GM18868 (cell line): ENCODE results near the gene FTCD.

Experiments used
- ATAC-seq: cut with Tn5 transposase; IDR thresholded peaks from one replicate; pipeline ENCODE4 v1.9.1; 2021; ENCODE audit warnings: mild to moderate bottlenecking, moderate library complexity; ENCODE audit not compliant: unreplicated experiment

Gene FTCD

GRCh38 chr21:46124926-46125845 lies 30.2 kb downstream of the FTCD start:
- ATAC-seq, result no peak

DNA sequence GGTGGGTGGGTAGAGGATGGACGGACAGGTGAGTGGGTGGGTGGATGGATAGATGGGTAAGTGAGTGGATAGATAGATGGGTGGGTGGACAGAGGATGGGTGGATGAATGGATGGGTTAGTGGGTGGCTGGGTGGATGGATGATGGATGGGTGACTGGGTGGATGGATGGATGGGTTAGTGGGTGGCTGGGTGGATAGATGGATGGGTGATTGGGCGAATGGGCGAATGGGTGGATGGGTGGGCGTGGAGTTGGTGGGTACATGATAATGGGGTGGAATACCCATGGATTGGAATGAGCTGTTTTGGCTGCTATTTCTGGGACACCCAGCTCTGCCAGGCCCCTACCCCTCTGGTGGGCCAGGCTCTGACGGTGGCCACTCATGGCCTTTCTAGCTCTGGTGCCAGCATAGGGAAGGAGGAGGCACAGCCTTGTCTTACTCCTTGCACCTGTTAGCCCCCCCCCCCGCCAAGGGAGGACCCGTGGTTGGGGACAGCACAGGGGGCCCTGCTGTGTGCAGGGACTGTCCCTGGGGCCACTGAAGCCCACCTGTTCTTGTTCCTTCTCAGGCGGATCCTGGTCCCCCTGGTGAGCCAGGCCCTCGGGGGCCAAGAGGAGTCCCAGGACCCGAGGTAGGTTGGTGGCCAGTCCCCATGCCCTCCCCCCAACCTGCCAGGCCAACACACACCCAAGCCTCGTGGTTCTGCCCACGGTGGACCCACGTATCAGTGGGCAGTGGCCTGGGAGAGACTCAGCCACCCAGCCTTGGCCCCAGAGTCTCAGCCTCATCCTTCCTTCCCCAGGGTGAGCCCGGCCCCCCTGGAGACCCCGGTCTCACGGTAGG lies 31.1 kb downstream of the FTCD start:
- no peak for ATAC-seq

DNA sequence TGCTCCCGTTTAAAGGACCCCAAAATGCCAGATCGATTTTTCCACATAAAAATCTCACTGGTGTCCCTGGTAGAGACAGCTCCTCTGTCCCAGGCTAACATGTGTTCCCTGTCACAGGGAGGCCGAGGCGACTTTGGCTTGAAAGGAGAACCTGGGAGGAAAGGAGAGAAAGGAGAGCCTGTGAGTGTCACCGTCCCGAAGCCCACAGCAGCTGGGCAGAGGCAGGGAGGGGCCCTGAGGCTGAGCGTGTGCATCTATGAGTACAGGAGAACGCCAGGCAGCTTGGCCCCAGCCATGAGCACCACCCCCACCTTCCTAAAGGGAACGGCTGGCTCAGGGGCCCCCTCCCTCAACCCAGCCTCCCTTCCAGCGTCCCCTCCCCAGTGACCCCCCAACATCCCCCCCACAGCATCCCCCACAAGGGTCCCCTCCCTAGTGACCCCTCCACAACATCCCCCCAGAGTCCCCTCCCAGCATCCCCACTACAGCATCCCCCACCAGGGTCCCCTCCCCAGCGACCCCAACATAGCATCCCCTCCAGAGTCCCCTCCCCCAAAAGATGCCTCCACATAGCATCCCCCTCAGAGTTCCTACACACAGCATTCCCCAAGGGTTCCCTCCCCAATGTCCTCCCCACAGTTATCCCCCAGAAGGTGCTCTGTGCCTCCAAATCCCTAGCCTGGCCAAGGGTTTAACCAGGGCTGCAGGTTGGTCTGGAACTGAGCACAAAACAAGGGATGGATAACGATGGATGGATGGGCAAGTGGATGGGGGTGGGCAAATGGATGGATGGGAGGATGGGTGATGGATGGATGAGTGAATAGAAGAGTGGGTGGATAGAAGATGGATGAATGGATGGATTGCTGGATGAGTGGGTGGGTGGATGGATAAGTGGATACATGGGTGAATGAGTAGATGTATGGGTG lies 32.4 kb downstream of the FTCD start:
- ATAC-seq, result no peak

DNA sequence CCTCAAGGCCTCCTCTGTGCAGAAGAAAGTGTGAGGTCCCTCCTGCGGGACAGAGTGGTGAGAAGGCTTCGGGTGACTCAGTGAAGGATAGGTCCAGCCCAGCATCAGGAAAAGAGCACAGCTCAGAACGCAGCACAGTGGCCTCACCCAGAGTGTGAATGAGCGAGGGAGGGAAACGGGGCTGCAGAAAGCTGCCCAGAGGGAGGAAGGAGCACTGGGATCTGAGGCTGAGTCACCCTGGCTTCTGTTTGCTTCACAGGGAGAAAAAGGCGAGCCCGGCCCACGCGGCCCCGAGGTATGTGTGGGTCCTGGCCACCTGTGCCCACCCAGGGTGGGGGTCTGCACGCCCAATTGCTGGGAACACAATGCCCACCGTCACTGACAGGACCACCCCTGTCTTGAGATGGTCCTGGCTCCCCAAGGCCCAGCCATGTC lies 33.1 kb downstream of the FTCD start:
- no peak for ATAC-seq

DNA sequence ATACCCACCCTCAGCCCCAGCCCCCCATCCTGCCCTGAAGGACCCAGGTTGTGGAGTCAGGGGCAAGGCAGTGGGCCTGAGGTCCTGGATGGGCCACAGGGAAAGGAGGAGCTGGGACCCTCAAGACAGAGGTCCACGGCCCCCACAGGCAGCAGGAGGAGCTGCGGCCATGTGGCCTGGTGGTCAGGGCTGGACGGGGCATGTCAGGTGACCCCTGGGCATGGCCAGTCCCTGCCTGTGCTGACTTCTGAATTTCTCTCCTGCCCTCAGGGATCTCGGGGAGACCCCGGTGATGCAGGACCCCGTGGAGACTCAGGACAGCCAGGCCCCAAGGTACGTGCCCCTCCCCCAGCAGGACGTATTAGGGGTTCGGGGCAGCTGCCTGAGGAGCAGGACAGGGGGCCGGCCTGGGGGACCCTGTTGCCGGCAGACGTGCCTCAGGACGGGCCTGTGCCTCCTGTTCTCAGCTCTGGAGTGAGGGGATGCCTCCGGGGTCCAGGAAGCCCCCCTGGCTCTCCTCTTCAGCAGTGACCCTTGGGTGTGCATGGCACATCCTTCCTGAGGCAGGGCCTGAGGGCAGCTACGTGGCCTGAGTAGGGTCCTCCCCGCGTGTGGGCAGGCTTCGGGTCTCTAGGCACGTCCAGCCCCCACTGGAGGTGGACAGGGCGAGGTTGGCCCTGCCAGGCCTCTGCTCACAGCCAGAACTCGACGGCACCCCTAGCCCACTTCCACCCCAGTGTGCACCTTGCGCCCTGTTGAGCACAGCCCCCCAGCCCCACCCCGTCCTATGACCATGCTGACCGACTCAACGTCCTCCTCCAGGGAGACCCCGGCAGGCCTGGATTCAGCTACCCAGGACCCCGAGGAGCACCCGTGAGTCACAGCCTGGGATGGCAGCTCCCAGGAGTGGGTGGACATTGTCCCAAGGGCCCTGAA lies 33.8 kb downstream of the FTCD start:
- no peak for ATAC-seq

DNA sequence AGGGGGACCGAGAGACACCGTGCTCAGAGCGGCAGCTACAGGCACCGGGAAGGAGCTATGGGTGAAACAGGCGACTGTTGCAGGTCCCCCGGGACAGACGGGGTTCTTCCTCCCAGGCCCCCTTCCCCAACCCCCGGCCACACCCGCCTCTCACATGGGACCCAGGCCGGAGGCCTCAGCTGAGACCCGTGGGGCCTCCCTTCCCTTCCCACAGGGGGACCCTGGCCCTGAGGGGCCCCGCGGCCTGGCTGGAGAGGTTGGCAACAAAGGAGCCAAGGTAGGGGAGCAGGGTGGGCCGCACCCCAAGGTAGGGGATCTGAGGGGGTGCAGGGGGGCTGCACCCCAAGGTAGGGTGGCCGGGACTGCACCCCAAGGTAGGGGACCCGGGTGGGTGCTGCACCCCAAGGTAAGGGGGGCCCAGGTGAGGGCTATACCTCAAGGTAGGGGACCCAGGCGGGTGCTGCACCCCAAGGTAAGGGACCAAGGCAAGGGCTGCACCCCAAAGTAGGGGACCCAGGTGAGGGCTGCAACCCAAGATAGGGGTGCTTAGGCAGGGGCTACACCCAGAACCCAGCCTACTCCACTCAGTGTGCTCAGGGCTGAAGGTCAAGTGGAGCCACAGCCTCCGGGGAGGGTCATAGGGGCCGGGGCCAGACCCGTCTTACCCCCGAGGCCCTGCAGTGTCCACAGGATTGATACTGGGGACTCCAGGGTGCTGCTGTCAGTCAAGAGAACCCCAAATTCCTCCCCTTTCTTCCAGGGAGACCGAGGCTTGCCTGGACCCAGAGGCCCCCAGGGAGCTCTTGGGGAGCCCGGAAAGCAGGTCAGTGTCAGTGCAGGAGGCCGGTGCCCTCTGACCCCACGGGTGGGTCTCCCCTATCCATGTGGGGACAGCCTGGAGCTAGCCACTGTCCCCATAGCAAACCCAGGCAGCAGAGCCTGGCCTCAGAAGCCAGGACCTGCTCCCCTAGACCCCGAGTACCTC lies 34.8 kb downstream of the FTCD start:
- ATAC-seq, result no peak

DNA sequence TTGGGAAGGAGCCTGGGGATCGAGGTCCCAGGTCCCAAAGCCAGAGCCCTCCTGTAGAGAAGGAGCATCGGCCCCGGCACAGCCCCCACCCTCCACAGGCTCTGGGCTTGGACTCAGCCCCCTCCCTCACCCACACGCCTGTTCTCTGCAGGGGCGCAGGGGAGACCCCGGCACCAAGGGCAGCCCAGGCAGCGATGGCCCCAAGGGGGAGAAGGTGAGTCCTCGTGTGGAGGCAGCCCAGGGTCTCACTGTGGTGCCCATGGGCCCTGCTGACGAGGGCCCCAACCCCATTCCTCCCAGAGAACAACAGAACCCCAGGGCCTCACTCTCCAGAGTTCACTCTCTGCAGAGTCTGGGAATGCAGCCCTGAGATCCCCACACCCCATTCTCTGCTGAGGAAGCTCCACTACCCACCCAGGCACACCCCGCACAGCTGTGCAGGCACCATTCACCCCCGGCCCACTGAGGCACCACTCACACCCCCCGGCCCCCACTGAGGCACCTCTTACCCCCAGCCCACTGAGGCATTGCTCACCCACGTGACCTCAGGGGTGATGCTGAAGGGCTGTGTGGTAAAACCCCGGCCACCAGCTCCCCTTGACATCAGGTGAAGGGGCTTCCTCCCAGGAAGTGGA lies 35.6 kb downstream of the FTCD start:
- ATAC-seq, result no peak

GRCh38 chr21:46119144-46119636 lies 36.2 kb downstream of the FTCD start:
- ATAC-seq, result no peak

DNA sequence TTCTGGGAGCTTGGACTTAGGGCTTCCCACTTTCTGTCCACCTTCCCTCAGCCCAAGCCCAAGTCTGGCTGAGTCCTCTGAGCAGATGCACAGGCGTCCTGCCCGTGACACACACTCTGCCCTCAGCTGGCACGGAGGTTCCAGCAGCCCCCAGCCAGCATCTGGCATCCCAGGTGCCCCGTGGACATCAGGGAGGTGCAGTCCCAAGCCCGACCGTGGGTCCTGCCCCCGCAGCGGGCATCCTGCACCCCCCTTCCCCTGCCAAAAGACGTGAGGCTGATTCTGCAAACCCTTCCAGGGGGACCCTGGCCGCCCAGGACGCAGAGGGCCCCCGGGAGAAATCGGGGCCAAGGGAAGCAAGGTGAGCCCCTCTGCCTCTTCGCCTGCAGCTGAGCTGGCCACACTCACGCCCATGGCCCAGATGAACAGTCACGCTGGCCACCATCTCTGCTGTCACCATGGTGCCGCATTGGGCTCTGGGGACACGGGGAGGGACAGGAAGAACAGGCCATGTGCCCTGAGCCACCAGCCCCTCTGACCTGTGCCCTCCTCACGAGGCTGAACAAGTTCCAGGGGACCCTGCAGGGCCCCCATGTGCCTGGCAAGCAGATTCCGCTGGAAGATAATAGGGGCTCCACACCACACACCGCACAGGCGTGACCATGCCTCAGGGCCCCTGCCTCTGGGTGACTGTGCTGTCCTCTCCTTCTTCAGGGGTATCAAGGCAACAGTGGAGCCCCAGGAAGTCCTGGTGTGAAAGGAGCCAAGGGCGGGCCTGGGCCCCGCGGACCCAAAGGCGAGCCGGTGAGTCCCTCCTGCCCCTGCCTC lies 36.8 kb downstream of the FTCD start:
- no peak for ATAC-seq

GRCh38 chr21:46117586-46118315 lies 37.6 kb downstream of the FTCD start:
- ATAC-seq, result no peak

- no peak for ATAC-seq
These were observed 38.4 kb downstream of the FTCD start for GRCh38 chr21:46116776-46117585.

DNA sequence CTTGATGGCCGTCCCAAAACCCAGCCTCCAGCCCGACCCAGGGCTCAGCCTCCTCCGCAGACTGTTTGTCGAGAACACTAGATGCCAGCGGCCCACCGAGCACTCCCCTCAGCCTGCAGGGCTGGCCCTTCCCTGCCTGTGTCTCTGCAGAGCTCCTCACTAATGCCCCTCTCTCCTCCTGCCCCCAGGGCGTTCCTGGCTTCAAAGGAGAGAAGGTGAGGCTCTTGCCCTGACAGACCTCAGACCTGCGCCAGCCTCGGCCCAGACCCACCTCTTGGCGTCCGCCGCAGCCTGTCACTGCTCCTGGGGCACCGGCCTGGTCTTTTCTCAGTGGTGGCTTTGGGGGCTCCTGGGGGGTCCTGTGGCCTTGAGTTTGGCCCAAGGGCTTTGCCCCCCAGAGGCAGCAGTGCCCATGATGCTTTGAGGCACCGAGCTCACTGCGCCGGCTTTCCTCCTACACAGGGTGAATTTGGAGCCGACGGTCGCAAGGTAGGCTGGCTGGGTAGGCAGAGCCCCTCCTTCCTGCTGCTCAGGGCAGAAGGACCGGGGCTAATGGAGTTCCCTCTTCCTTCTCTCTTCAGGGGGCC lies 39.1 kb downstream of the FTCD start:
- no peak for ATAC-seq

DNA sequence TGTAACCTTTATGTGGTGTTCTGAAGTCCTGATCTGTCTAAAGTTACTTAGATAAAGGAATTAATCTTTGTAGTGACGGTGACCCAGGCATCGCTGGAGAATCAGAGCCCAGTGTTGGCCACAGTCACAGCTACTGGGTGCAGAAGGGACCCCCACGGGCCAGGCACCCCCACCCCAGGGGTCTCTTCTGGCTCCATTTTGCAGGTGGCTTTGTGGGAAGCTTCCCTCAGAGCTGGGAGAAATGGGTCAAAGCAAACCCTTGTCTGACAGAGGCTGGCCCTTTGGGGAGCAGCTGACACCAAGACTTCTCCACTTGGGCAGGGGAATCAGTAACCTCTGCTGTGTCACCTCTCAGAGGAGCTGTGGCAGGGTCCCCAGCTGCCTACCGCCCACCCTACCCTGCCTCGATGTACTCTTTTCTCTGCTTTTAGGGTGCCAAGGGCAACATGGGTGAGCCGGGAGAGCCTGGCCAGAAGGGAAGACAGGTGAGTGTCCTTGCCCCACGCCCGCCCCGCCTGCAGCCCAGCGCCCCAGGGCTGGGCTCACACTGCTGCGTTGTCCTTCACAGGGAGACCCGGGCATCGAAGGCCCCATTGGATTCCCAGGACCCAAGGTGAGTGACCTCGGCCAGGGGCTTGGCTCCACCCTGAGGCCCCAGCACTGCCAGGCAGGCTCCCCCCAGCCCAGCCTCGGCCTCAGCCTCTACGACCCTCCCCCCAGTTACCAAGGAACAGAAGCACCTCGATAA lies 39.8 kb downstream of the FTCD start:
- ATAC-seq, result no peak

DNA sequence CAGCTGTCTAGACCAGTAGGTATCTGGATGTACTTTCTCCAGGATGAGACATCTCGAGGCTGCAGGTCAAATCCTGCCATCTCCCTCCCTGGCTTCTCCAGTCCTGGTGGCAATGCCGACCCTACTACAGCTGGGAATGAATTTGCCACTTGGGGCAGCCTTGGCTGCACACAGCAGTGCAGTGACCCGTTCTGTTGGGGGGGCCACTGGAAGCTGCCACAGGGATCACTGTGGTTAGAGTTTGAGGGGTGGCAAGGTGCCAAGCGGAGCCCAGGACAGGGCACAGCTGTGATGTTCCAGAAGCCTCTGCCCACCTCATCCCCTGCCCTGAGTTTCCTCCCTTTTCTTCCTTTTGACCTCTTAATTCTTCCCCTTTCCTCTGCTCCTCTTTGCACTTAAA lies 40.4 kb downstream of the FTCD start:
- ATAC-seq, result no peak
